Dendritic cell treated with granulocyte-macrophage colony-stimulating factor and Interleukin-4, amounts not matched to agents 40 ng/mL and 50 ng/mL, for 4 days (primary cell): ENCODE data around the gene GPR17.

Experiments used
- H3K27ac Mint-ChIP-seq: one replicate; pipeline ENCODE4 v1.8.0; 2022; ENCODE audit warnings: mild to moderate bottlenecking, mixed read lengths
- H3K27me3 Mint-ChIP-seq: one replicate; pipeline ENCODE4 v1.8.0; 2022; ENCODE audit warnings: mild to moderate bottlenecking, mixed read lengths
- H3K36me3 Mint-ChIP-seq: one replicate; pipeline ENCODE4 v1.8.0; 2022; ENCODE audit warnings: low read depth, mixed read lengths
- H3K4me1 Mint-ChIP-seq: one replicate; pipeline ENCODE4 v1.8.0; 2022; ENCODE audit warnings: low read depth, mixed read lengths
- H3K4me3 Mint-ChIP-seq: one replicate; pipeline ENCODE4 v1.8.0; 2022; ENCODE audit warnings: mild to moderate bottlenecking, moderate library complexity, mixed read lengths
- H3K9me3 Mint-ChIP-seq: one replicate; pipeline ENCODE4 v1.8.0; 2022; ENCODE audit warnings: mixed read lengths
- intact Hi-C: fragments of 100-400 bp; cut with micrococcal nuclease; formaldehyde crosslinking; loops from one replicate; pipeline ENCODE4 v1.15.0; 2022

GPR17 gene

GRCh38 chr2:127678991-127679390 is 33.0 kb downstream of the GPR17 start:
- H3K27ac Mint-ChIP-seq = no peak overlapping the region
- intact Hi-C loops = no loop called here
- no peaks in the 10 kb centered on the region for H3K36me3 Mint-ChIP-seq
- peaks cover 70% of the 10 kb centered on the region for H3K27me3 Mint-ChIP-seq
- no peak overlapping the region for H3K4me3 Mint-ChIP-seq
- no peaks in the 10 kb centered on the region for H3K9me3 Mint-ChIP-seq
- H3K4me1 Mint-ChIP-seq = peaks cover 12% of the 10 kb centered on the region

DNA sequence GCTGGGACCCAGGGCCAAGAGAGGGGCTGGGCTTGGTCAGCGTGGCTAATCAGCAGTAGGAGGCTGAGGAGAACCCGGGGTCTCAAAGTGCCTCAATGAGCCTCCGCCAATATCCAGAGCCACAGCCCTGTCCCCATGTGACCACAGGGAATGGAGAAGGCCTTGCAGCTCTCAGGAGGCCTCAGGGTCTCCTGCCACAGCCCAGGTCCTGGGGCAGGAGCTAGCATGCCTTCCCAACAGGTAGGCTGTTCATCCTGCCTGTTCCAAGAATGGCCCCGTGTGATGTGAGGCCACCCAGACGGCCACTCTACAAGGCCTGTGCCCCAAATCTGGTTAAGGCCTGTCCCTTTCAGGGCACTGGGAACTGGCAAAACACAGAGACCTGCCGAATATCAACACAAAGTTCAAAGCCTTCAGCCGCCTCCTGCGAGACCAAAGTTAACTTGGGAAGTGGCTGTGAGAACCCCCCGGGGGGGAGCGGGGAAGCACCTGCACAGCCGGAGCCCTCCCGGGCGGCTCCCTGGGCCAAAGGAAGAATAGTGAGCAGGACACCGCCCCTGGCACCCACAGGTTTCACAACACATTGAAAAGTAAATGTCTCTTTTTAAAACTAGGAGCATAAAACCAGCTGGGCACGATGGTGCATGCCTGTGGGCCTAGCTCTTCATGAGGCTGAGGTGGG is 33.9 kb downstream of the GPR17 start:
- no peak overlapping the region for H3K4me3 Mint-ChIP-seq
- peaks cover 63% of the 10 kb centered on the region for H3K27me3 Mint-ChIP-seq
- H3K27ac Mint-ChIP-seq = no peak overlapping the region

GRCh38 chr2:127680706-127681287 is 34.8 kb downstream of the GPR17 start:
- no peaks in the 10 kb centered on the region for H3K36me3 Mint-ChIP-seq
- H3K9me3 Mint-ChIP-seq = no peaks in the 10 kb centered on the region
- no peak overlapping the region for H3K27ac Mint-ChIP-seq
- intact Hi-C loops = no loop called here
- peaks cover 60% of the 10 kb centered on the region for H3K27me3 Mint-ChIP-seq
- no peak overlapping the region for H3K4me3 Mint-ChIP-seq
- H3K4me1 Mint-ChIP-seq = peaks cover 6% of the 10 kb centered on the region

More for the DNA sequence above, 33.9 kb downstream of the GPR17 start:
- Mint-ChIP-seq H3K9me3 (no peaks in the 10 kb centered on the region), H3K4me1 (peaks cover 6% of the 10 kb centered on the region), H3K36me3 (no peaks in the 10 kb centered on the region)
- intact Hi-C loops = no loop called here

DNA sequence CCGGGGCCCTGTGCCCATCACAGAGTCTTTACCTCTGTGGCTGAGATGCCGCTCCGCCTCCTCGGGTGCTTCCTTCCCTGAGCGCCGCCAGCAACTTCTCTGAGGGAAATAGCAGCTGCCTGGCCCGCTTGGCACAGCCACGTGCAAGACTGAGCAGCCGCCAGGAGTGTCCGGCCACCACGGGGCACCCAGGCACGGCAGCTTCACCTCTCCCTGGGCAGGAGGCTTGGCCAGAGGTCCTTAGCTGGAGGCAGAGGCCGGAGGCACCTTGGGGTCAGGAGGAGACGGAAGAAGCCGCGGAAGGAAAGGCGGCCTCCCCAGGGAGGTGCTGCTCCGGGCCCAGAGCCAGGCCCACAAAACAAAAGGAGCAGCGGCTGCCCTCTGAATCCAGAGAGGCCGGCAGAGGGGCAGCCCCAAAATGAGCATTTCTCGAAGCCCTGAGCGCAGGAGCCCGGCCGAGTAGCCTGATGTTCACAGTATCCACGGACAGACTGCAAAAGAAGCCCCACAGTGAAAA is 35.4 kb downstream of the GPR17 start:
- Mint-ChIP-seq H3K27me3 (peaks cover 56% of the 10 kb centered on the region), H3K36me3 (no peaks in the 10 kb centered on the region), H3K9me3 (no peaks in the 10 kb centered on the region), H3K4me1 (peaks cover 6% of the 10 kb centered on the region), H3K4me3 (peak overlapping the region; percentile 32), H3K27ac (no peak overlapping the region)
- intact Hi-C loops = no loop called here

GRCh38 chr2:127681976-127682857 is 36.3 kb downstream of the GPR17 start:
- intact Hi-C loops = no loop called here
- Mint-ChIP-seq H3K27me3 (peaks cover 47% of the 10 kb centered on the region), H3K36me3 (no peaks in the 10 kb centered on the region), H3K27ac (no peak overlapping the region), H3K9me3 (no peaks in the 10 kb centered on the region), H3K4me1 (peaks cover 6% of the 10 kb centered on the region), H3K4me3 (no peak overlapping the region)

- H3K27ac Mint-ChIP-seq = no peak overlapping the region
- intact Hi-C loops = no loop called here
- no peaks in the 10 kb centered on the region for H3K36me3 Mint-ChIP-seq
- H3K4me3 Mint-ChIP-seq = no peak overlapping the region
- H3K27me3 Mint-ChIP-seq = peaks cover 38% of the 10 kb centered on the region
- H3K4me1 Mint-ChIP-seq = peaks cover 6% of the 10 kb centered on the region
- H3K9me3 Mint-ChIP-seq = no peaks in the 10 kb centered on the region
Measured at GRCh38 chr2:127683056-127683455, 37.1 kb downstream of the GPR17 start.

DNA sequence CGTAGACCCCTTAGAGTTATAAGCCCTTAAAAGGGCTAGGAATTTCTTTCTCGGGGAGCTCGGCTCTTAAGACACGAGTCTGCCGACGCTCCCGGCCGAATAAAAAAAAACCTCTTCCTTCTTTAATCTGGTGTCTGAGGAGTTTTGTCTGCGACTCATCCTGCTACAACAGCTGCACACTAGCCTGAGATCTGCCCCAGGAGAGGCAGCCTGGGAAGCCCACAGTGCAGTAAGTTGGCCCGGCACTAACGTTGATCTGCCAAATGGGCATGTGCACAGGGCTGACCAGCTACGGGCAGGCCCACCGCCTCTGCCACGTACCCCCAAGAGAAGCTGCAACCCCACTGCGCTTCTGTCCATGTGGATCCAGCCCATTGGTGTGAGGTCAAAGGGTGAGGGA is 37.8 kb downstream of the GPR17 start:
- Mint-ChIP-seq H3K27ac (no peak overlapping the region), H3K4me3 (no peak overlapping the region), H3K27me3 (peaks cover 33% of the 10 kb centered on the region), H3K36me3 (no peaks in the 10 kb centered on the region), H3K9me3 (no peaks in the 10 kb centered on the region), H3K4me1 (peaks cover 6% of the 10 kb centered on the region)
- intact Hi-C loops = no loop called here

- Mint-ChIP-seq H3K4me3 (no peak overlapping the region), H3K4me1 (peaks cover 6% of the 10 kb centered on the region), H3K36me3 (no peaks in the 10 kb centered on the region), H3K9me3 (peaks cover 2% of the 10 kb centered on the region), H3K27ac (no peak overlapping the region), H3K27me3 (peaks cover 24% of the 10 kb centered on the region)
- intact Hi-C loops = no loop called here
Measured at GRCh38 chr2:127685410-127686080, 39.6 kb downstream of the GPR17 start.

GRCh38 chr2:127688405-127688804 is 42.5 kb downstream of the GPR17 start:
- no peak overlapping the region for H3K27ac Mint-ChIP-seq
- H3K4me3 Mint-ChIP-seq = no peak overlapping the region
- H3K9me3 Mint-ChIP-seq = peaks cover 20% of the 10 kb centered on the region
- H3K36me3 Mint-ChIP-seq = peaks cover 11% of the 10 kb centered on the region
- H3K4me1 Mint-ChIP-seq = no peaks in the 10 kb centered on the region
- intact Hi-C loops = no loop called here
- H3K27me3 Mint-ChIP-seq = peaks cover 9% of the 10 kb centered on the region

- peaks cover 5% of the 10 kb centered on the region for H3K27me3 Mint-ChIP-seq
- H3K4me1 Mint-ChIP-seq = no peaks in the 10 kb centered on the region
- H3K27ac Mint-ChIP-seq = no peak overlapping the region
- intact Hi-C loops = no loop called here
- H3K4me3 Mint-ChIP-seq = no peak overlapping the region
- H3K36me3 Mint-ChIP-seq = peaks cover 11% of the 10 kb centered on the region
- H3K9me3 Mint-ChIP-seq = peaks cover 20% of the 10 kb centered on the region
Measured at GRCh38 chr2:127690696-127691095, 44.7 kb downstream of the GPR17 start.

GRCh38 chr2:127694986-127695385 is 49.0 kb downstream of the GPR17 start:
- no peak overlapping the region for H3K4me3 Mint-ChIP-seq
- H3K4me1 Mint-ChIP-seq = peaks cover 23% of the 10 kb centered on the region
- H3K27ac Mint-ChIP-seq = no peak overlapping the region
- peaks cover 21% of the 10 kb centered on the region for H3K36me3 Mint-ChIP-seq
- intact Hi-C loops = no loop called here
- H3K27me3 Mint-ChIP-seq = peaks cover 2% of the 10 kb centered on the region
- peaks cover 20% of the 10 kb centered on the region for H3K9me3 Mint-ChIP-seq

- no peak overlapping the region for H3K27ac Mint-ChIP-seq
- peaks cover 31% of the 10 kb centered on the region for H3K4me1 Mint-ChIP-seq
- peaks cover 2% of the 10 kb centered on the region for H3K27me3 Mint-ChIP-seq
- H3K36me3 Mint-ChIP-seq = peaks cover 21% of the 10 kb centered on the region
- H3K9me3 Mint-ChIP-seq = peaks cover 16% of the 10 kb centered on the region
- peak overlapping the region; percentile 50 for H3K4me3 Mint-ChIP-seq
- intact Hi-C loops = no loop called here
Measured at GRCh38 chr2:127695491-127696472, 49.8 kb downstream of the GPR17 start.
